Right lobe of liver (tissue), 6 donors: ENCODE data around the gene NDRG2. TPM values are rescaled to one million over a fixed set of nuclear protein-coding genes. Genes with fewer than 3 reads are reported as not detected.

Experiments used
- ATAC-seq, 4 donors: fragments of 200-7000 bp; cut with Tn5 transposase; one replicate each; pipeline ENCODE4 v1.9.1; 2020; ENCODE audit warnings: mild to moderate bottlenecking in 4 of 4, moderate library complexity in 4 of 4
- DNase-seq, 3 donors: peaks; one replicate each; pipeline ENCODE4 v3.0.0-alpha.2; 2020
- H3K27ac ChIP-seq, 3 donors: fragments of 200-600 bp; one replicate each; pipeline ENCODE4 v1.8.0; 2022
- H3K27me3 ChIP-seq, 2 donors: fragments of 200-600 bp; one replicate each; pipeline ENCODE4 v1.8.0; 2022
- H3K36me3 ChIP-seq, 4 donors: fragments of 200-600 bp; sonication (generic) in 1 of 4; one replicate each; pipeline versions ENCODE4 v1.5.1 to v1.8.0; 2017 to 2022; ENCODE audit warnings: control low read depth in 1 of 4
- H3K4me1 ChIP-seq, 4 donors: fragments of 200-600 bp; sonication (generic) in 1 of 4; one replicate each; pipeline versions ENCODE4 v1.5.1 to v1.8.0; 2017 to 2022; ENCODE audit warnings: control low read depth in 1 of 4
- H3K4me3 ChIP-seq, 3 donors: fragments of 200-600 bp; one replicate each; pipeline ENCODE4 v1.8.0; 2022
- H3K9me3 ChIP-seq, 4 donors: fragments of 200-600 bp; sonication (generic) in 1 of 4; one replicate each; pipeline versions ENCODE4 v1.5.1 to v1.8.0; 2017 to 2022; ENCODE audit warnings: control low read depth in 1 of 4
- CTCF ChIP-seq, 4 donors: fragments of 200-600 bp in 3 of 4; fragments of 450-650 bp in 1 of 4; IDR thresholded peaks; one replicate each; pipeline versions ENCODE4 v1.5.1 to v1.8.0; 2016 to 2022; ENCODE audit warnings: antibody characterized with exemption in 4 of 4, mild to moderate bottlenecking in 2 of 4
- POLR2A ChIP-seq: fragments of 450-650 bp; IDR thresholded peaks from one replicate; pipeline ENCODE4 v1.6.1; 2017; ENCODE audit warnings: antibody characterized with exemption, mild to moderate bottlenecking
- WGBS: methylation state at CpG from one replicate; pipeline ENCODE4 v1.1.6; 2018; ENCODE audit warnings: low coverage, low lambda C conversion rate; ENCODE audit not compliant: insufficient coverage; ENCODE audit errors: missing lambda C conversion rate; 5-methylcytosine and 5-hydroxymethylcytosine counted together
- intact Hi-C, 2 donors: fragments of 100-400 bp; cut with DNase I; formaldehyde crosslinking; loops; one replicate each; pipeline versions ENCODE4 v1.11.2 to v1.14.1; 2022
- total RNA-seq, 6 experiments: library from RNA; depleted of rRNA in 2 of 6; stranded (reverse); fragments of >200 nt in 2 of 6; fragmentation: NEBNext Ultra II Directional in 3 of 6; extraction: Animal tissue kit (Norgen Biotek cat#: 25700) in 3 of 6; gene quantifications; one replicate each; pipeline versions ENCODE4 v1.1.0 to v1.2.4, GENCODE V29; 2016 to 2023
- donor health status: DM: no; HTN: yes; CAD: no.
- donor health status: DM: no; HTN: no; CAD: no.
- donor health status: DM: no; HTN: no; CAD: no.
- donor health status: DM: no; HTN: yes; CAD: no.
- donor health status: DM: no; HTN: yes; CAD: no.

NDRG2 gene
- total RNA-seq, 6 experiments from 2014 or later = 92.2 to 255 (median 192) TPM

- peak in 2 of 3 donors; percentile 56 to 60 for DNase-seq
- H3K27me3 ChIP-seq = no peaks in the 10 kb centered on the region
- 20% methylated on average over 27 of the region's 45 CpGs for WGBS
- peak overlapping the region; percentile 73 to 75 (median 74) for H3K4me3 ChIP-seq
- H3K36me3 ChIP-seq = no peaks in the 10 kb centered on the region
- TF ChIP-seq POLR2A (no peak), CTCF (IDR thresholded peaks at IDR 0.05) (peak; percentile 54 to 68 (median 60))
- peak; percentile 48 to 56 (median 51) for ATAC-seq
- peak overlapping the region in 2 of 3 donors; percentile 65 to 72 for H3K27ac ChIP-seq
- no peaks in the 10 kb centered on the region for H3K9me3 ChIP-seq
- peaks cover 0 to 30% (median 6%) of the 10 kb centered on the region in 4 donors for H3K4me1 ChIP-seq
- intact Hi-C loops = no loop called here
These were observed 43.9 kb upstream of the NDRG2 start for GRCh38 chr14:21068521-21069387.

- Histone ChIP-seq H3K27me3 (no peaks in the 10 kb centered on the region), H3K27ac (no peak overlapping the region), H3K4me3 (no peak overlapping the region), H3K9me3 (no peaks in the 10 kb centered on the region), H3K4me1 (peaks cover 0 to 40% (median 12%) of the 10 kb centered on the region in 4 donors), H3K36me3 (no peaks in the 10 kb centered on the region)
- DNase-seq (peak in 1 of 3 donors; percentile 32), ATAC-seq (no peak)
- intact Hi-C loops = no loop called here
- WGBS = 52% methylated on average over 7 of the region's 7 CpGs
- TF ChIP-seq CTCF (IDR thresholded peaks at IDR 0.05) (peak in 2 of 4 donors; percentile 23 to 29), POLR2A (no peak)
These were observed 42.1 kb upstream of the NDRG2 start for GRCh38 chr14:21066882-21067502.

- ATAC-seq (peak in 1 of 4 donors; percentile 33), DNase-seq (peak in 1 of 3 donors; percentile 29)
- H3K36me3 ChIP-seq = no peaks in the 10 kb centered on the region
- intact Hi-C loops = no loop called here
- WGBS = 32% methylated on average over 3 of the region's 3 CpGs
- no peaks in the 10 kb centered on the region for H3K27me3 ChIP-seq
- H3K9me3 ChIP-seq = no peaks in the 10 kb centered on the region
- TF ChIP-seq POLR2A (no peak), CTCF (IDR thresholded peaks at IDR 0.05) (no peak)
- no peak overlapping the region for H3K27ac ChIP-seq
- H3K4me3 ChIP-seq = no peak overlapping the region
- H3K4me1 ChIP-seq = peaks cover 0 to 41% (median 7%) of the 10 kb centered on the region in 4 donors
These were observed 38.6 kb upstream of the NDRG2 start for GRCh38 chr14:21063479-21063878.

GRCh38 chr14:21061347-21061668, 36.4 kb upstream of the NDRG2 start:
- Histone ChIP-seq H3K4me3 (peak overlapping the region; percentile 12 to 45 (median 27)), H3K4me1 (peaks cover 0 to 45% (median 9%) of the 10 kb centered on the region in 4 donors), H3K9me3 (no peaks in the 10 kb centered on the region), H3K27me3 (no peaks in the 10 kb centered on the region), H3K36me3 (no peaks in the 10 kb centered on the region), H3K27ac (peak overlapping the region; percentile 37 to 73 (median 54))
- 42% methylated on average over 3 of the region's 3 CpGs for WGBS
- TF ChIP-seq POLR2A (peak; percentile 40), CTCF (IDR thresholded peaks at IDR 0.05) (no peak)
- no peak for DNase-seq
- intact Hi-C loops = no loop called here
- ATAC-seq = peak in 3 of 4 donors; percentile 2 to 27 (median 6)
